AG04450 (cell line): ENCODE measurements around the gene SERPINA3. TPM values are rescaled to one million over a fixed set of nuclear protein-coding genes. Genes with fewer than 3 reads are reported as not detected.
"Not testable (repeated sequence)": the region's sequence is repeated elsewhere in the genome, so short reads cannot be mapped to it uniquely, and the experiment has no call there.

ENCODE experiments used
- CTCF ChIA-PET: fragments of 300-600, 350-600 bp; formaldehyde crosslinking; extraction: SDS; loops from one replicate; lab custom pipeline; 2022; ENCODE audit warnings: antibody characterized with exemption, inconsistent platforms; lab: Charles Lee
- POLR2A ChIA-PET: fragments of 350-600 bp; formaldehyde crosslinking; extraction: SDS; loops from one replicate; lab custom pipeline; 2021; ENCODE audit warnings: antibody characterized with exemption, inconsistent platforms; lab: Yijun Ruan, JAX
- DNase-seq: peaks from one replicate; pipeline ENCODE4 v3.0.0-alpha.2; 2011; ENCODE audit warnings: low read depth, low spot score
- H3K27ac ChIP-seq: one replicate; pipeline ENCODE4 v1.5.1; 2012; ENCODE audit warnings: low read depth, low read length, control low read depth
- H3K27me3 ChIP-seq: one replicate; pipeline ENCODE4 v1.6.0; 2012; ENCODE audit warnings: low read length; ENCODE audit not compliant: control insufficient read depth, insufficient read depth
- H3K4me3 ChIP-seq: 2 replicates; pipeline ENCODE4 v1.5.1; 2011; ENCODE audit warnings: mild to moderate bottlenecking, low read depth, low read length, control low read depth
- H3K9me3 ChIP-seq: 2 replicates; pipeline ENCODE4 v1.5.1; 2012; ENCODE audit warnings: low read length; ENCODE audit not compliant: control insufficient read depth, insufficient read depth
- CTCF ChIP-seq: IDR thresholded peaks from 2 replicates; pipeline ENCODE4 v1.5.1; 2011; ENCODE audit warnings: low read depth, low read length, control low read depth, inconsistent platforms
- polyA plus RNA-seq: library from polyadenylated mRNA; depleted of rRNA; stranded (reverse); fragments of >200 nt; gene quantifications from 2 replicates; pipeline ENCODE4 v1.2.3, GENCODE V29; 2011

SERPINA3 gene
- polyA plus RNA-seq, 1 experiment: 1.8 TPM

GRCh38 chr14:94572637-94573303 is 39.4 kb upstream of the SERPINA3 start:
- Histone ChIP-seq H3K4me3 (no peak overlapping the region), H3K27me3 (peaks cover 3% of the 10 kb centered on the region), H3K27ac (no peak overlapping the region), H3K9me3 (no peaks in the 10 kb centered on the region; the same call in 1 of the 2 replicates)
- TF ChIP-seq CTCF: no peak
- CTCF ChIA-PET: no interaction called here
- POLR2A ChIA-PET: no interaction called here
- DNase-seq: no peak

GRCh38 chr14:94573475-94574277 is 38.5 kb upstream of the SERPINA3 start:
- Histone ChIP-seq H3K27ac (no peak overlapping the region), H3K4me3 (no peak overlapping the region), H3K9me3 (no peaks in the 10 kb centered on the region; the same call in 1 of the 2 replicates), H3K27me3 (peaks cover 8% of the 10 kb centered on the region)
- DNase-seq: no peak
- ChIA-PET POLR2A (no interaction called here), CTCF (interaction anchor here (1.0 to 1.4 kb wide), 2 partner anchors 23 to 25 kb away, joined by 4 read pairs; no protein-coding TSS in a partner anchor)
- TF ChIP-seq CTCF: no peak

GRCh38 chr14:94574336-94574735 is 37.9 kb upstream of the SERPINA3 start:
- POLR2A ChIA-PET: no interaction called here
- Histone ChIP-seq H3K4me3 (no peak overlapping the region), H3K27me3 (peaks cover 6% of the 10 kb centered on the region), H3K9me3 (no peaks in the 10 kb centered on the region; the same call in 1 of the 2 replicates), H3K27ac (no peak overlapping the region)
- no peak for TF ChIP-seq CTCF
- CTCF ChIA-PET: interaction anchor here (1.0 to 1.4 kb wide), 2 partner anchors 24 to 25 kb away, joined by 4 read pairs; no protein-coding TSS in a partner anchor
- no peak for DNase-seq

- TF ChIP-seq CTCF: no peak
- no peak for DNase-seq
- no peak overlapping the region for H3K27ac ChIP-seq
- ChIA-PET CTCF (no interaction called here), POLR2A (no interaction called here)
- H3K27me3 ChIP-seq: peaks cover 10% of the 10 kb centered on the region
- H3K9me3 ChIP-seq: no peaks in the 10 kb centered on the region
- no peak overlapping the region for H3K4me3 ChIP-seq
These were observed 36.2 kb upstream of the SERPINA3 start for GRCh38 chr14:94575730-94576585.

- H3K4me3 ChIP-seq, H3K27ac ChIP-seq, DNase-seq, POLR2A ChIA-PET, H3K9me3 ChIP-seq, CTCF ChIA-PET: not testable (repeated sequence)
- peaks cover 10% of the 10 kb centered on the region for H3K27me3 ChIP-seq
These were observed 34.7 kb upstream of the SERPINA3 start for GRCh38 chr14:94577472-94577871.
